ENCODE data around the gene S100A14.

Gene S100A14

GRCh38 chr1:153616144-153616916, at the start of gene S100A14:
S100A14 (minus strand) TSS chr1:153616325; CDS start chr1:153615858, 467 bp downstream.
- peak; percentile 68 for DNase-seq (ENCODE audit: low read depth, low spot score)
- peak within 1 kb of the TSS; percentile 100 for H3K27ac ChIP-seq

DNA sequence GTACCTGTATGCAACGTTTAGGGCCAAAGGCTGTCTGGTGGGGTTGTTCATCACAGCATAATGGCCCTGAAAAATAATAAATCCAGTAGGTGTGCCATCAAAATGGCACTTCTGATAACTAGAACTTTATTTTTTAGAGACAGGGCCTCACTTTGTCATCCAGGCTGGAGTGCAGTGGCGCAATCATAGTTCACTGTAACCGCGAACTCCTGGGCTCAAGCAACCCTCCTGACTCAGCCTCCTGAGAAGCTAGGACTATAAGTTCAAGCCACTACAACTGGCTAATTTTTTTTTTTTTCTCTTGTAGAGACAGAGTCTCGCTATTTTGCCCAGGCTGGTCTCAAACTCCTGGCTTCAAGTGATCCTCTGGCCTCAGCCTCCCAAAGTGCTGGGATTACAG, 47.1 kb upstream of the S100A14 start:
- no peak for DNase-seq (ENCODE audit: low read depth, low spot score)
- peak overlapping the region; percentile 2 for H3K27ac ChIP-seq

DNA sequence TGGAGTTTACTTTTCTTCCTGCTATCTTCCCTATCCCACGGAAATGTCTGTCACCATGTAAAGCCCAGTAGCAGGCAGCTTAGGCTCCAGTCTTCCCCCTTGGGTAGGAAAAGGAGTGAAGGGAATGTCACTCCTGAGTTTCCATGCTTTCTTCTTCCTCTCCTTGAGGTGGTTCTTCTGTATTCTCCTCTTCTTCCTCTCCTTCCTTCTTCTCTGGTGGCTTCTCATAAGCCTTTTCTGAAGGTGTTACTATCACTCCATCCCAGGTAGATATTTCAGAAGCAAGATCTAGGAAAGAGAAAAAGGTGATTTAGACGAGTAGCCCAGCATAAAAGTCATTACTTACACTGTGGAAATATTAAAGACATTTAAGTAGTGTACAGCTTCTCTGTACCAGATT, 46.1 kb upstream of the S100A14 start:
- DNase-seq (ENCODE audit: low read depth, low spot score) = no peak
- no peak overlapping the region for H3K27ac ChIP-seq

GRCh38 chr1:153661111-153661708, 45.1 kb upstream of the S100A14 start:
- no peak overlapping the region for H3K27ac ChIP-seq
- DNase-seq (ENCODE audit: low read depth, low spot score) = no peak

DNA sequence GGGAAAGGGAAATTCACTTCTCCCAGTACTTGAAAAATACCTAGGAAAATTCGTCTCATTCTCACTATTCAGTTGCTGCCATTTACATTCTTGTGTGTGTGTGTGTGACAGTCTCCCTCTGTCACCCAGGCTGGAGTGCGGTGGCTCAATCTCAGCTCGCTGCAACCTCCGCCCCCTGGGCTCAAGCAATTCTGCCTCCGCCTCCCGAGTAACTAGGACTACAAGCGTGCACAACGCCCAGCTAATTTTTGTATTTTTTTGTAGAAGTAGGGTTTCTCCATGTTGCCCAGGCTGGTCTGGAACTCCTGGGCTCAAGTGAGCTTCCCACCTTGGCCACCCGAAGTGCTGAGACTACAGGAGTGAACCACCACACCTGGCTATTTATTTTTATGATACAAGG, 43.5 kb upstream of the S100A14 start:
- no peak overlapping the region for H3K27ac ChIP-seq
- DNase-seq (ENCODE audit: low read depth, low spot score) = no peak

DNA sequence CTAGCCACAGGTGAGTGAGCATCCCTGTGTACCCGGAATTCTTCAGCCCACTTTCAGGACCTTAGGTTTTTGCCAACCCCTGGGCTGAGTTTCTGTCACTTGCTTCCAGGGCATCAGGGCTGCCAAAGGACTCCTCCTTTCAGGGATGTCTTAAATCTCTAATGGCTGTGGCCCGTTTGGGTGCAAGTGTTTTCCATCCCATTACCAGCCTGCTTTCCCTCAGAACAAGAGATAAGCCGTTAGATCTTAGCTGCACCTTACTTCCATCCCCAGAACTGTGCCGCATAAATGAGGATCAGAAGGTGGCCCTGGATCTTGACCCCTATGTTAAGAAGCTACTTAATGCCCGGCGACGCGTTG, 43.0 kb upstream of the S100A14 start:
- DNase-seq (ENCODE audit: low read depth, low spot score) = no peak
- peak overlapping the region; percentile 74 for H3K27ac ChIP-seq

GRCh38 chr1:153658400-153659174, 42.5 kb upstream of the S100A14 start, which contains the start of gene SNAPIN:
SNAPIN (plus strand) TSS chr1:153658703; CDS start chr1:153658744, 41 bp downstream.
- H3K27ac ChIP-seq = peak within 1 kb of the TSS; percentile 74
- no peak for DNase-seq (ENCODE audit: low read depth, low spot score)

DNA sequence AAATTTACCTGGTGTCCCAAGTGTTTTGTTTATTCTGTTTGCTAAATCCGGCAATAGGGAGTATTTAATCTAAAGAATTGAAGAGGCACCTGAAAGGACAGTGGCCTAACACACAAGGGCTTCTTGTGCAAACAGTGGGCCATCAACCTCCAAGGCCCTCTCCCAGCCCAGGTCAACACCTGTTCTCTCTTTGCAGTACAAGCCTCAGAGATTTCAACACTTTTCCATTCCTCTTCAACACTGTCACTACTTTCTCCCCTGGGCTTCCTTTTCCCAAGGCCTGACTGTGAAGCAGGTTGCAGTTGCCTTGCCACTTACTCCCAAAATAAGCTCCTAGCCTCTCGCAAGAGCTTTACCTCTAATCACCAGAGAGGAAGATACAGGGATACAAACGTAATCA, 39.2 kb upstream of the S100A14 start:
- no peak overlapping the region for H3K27ac ChIP-seq

DNA sequence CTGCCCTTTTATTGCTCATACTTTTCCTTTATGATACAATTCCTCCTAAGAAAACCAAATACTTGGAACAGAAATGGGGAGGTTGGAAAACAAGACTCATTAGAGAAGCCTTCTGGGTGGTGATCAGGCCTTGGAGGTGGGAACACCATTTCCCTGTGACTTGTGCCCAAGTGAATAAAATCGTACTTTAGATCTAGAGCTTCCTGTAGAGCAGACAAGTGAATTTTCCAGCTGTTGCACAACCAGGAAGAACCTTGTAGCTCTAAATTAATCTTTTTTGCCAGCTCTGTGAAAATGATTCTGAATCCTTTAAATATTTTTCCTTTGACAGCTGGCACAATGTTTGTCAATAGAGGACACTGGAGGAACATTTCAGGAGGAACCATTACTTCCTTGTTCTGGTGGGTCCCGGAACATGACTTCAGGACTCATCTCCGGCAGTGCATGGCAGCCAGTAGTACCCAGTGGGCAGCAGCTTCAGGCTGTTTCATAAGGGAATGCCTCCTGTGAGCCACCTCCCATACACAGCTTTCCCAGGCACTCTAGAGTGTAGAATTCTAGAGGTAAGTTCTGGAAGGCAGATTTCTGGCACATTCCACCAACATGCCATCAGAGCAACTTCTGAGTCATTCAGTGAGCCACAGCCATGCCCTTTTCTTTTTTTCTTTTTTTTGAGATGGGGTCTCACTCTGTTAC, 36.8 kb upstream of the S100A14 start:
- peak; percentile 31 for DNase-seq (ENCODE audit: low read depth, low spot score)
- peak overlapping the region; percentile 75 for H3K27ac ChIP-seq

More for the DNA sequence above, 39.2 kb upstream of the S100A14 start:
- no peak for DNase-seq (ENCODE audit: low read depth, low spot score)

DNA sequence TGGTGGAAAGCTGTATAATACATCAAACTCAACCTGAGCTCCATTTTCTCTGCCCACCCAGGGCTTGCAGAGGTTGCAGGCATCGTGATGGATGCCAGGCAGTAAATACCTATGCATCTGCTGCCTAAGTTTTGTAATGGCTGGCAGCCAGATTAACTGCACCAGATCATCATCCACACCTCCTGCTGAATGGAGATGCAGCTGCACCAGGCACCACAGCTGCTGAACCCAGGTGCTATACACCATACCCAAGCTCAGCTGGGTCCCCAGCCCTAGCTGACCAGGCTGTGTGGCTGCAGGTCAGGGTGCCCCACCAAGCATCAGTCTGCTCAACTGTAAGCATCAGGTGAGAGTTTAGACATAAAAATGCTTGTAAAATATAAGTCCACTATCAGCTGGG, 35.6 kb upstream of the S100A14 start:
- no peak overlapping the region for H3K27ac ChIP-seq
- DNase-seq (ENCODE audit: low read depth, low spot score) = no peak

DNA sequence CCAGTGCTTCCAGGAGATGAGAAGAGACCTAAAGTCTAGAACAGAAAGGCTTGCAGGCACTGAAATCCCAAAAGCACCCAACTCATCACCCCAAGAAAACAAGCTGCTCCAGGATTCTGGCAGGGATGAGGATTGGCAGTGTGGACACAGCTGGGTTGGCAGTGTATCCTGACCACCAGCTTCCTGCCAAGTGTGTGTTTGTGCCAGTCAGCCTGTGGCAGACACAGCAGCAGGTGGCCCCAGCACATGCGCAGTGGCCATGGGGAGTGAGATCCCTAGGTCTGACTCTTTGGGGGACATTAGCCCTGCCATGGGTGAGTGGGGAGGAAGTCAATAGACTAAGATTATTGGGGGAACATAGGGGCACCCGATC, 33.7 kb upstream of the S100A14 start:
- H3K27ac ChIP-seq = no peak overlapping the region

DNA sequence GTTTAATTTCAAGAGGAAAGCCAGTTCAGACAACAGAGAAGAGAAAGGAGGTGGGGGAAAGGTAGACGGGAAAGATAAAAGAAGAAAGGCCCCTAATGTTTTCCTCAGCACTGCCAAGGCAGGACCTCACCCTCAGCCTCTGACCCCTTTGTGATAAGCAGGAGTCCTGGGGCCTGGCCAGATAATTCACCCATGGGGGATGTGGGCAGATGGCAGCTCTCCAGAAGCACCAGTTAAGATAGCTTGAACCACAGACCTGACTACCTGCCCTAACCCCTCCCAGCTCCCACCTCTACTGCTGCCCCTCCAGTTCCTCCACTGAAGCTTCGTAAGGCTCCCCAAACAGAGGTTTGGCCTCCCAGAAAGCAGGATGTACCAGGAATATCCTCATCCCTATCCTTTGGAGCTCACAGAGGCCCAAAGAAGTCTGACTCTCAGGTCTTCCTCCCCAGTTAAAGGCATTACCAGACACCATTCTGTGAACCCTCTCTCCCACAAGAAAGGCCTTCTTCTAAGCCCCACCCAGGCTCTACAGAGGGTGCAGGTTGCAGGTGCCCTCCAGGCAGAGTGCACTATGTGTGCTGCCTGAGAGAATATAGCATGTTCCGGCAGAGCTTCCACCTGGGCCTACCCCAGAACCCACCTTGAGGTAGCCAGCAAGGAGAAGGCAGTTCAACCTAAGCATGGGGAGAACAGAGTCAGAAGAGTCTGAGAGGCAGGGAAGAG, 33.2 kb upstream of the S100A14 start:
- H3K27ac ChIP-seq = no peak overlapping the region
- no peak for DNase-seq (ENCODE audit: low read depth, low spot score)

More for the DNA sequence above, 33.7 kb upstream of the S100A14 start:
- no peak for DNase-seq (ENCODE audit: low read depth, low spot score)

DNA sequence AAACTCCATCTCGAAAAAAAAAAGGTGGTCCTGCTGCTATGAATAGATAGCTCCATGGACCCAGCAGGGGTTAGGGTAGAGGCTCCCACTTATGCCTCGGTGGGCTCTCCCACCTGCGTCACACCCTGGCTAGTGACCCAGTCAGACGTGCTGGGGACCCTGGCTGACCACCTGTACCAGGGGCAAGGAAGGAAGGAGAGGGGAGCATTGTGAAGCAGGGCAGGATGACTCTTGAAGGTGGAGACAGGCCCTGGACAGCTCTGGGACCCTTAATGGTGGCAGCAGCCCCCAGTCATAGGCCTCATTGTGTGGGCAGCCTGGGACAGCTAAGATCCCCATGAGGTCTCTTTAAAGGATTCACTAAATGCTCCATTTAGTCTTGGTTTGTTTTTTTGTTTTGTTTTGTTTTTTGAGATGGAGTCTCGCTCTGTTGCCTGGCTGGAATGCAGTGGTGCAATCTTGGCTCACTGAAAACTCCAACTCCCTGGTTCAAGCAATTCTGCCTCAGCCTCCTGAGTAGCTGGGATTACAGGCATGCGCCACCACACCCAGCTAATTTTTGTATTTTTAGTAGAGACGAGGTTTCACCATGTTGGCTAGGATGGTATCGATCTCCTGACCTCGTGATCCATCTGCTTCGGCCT, 32.0 kb upstream of the S100A14 start:
- no peak overlapping the region for H3K27ac ChIP-seq
- no peak for DNase-seq (ENCODE audit: low read depth, low spot score)

DNA sequence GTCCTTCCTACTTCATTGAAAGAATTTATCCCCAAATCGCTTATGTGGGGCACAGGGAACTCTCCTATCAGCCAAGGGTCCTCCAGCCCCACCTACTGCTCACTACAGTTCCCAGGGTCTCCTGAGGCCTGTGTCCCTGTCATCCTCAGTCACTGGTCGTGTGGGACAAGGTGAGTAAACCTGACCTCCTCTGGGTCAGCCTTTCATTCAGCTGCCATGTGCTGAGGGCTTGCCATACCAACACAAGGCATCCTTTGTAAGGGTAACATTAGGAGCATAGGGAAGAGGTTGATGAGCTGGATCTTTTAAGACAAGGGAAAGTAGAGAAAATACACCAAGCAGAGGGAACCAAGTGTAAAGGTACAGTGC, 31.2 kb upstream of the S100A14 start:
- no peak overlapping the region for H3K27ac ChIP-seq
- no peak for DNase-seq (ENCODE audit: low read depth, low spot score)

GRCh38 chr1:153646672-153647345, 30.7 kb upstream of the S100A14 start:
- no peak overlapping the region for H3K27ac ChIP-seq
- DNase-seq (ENCODE audit: low read depth, low spot score) = no peak

DNA sequence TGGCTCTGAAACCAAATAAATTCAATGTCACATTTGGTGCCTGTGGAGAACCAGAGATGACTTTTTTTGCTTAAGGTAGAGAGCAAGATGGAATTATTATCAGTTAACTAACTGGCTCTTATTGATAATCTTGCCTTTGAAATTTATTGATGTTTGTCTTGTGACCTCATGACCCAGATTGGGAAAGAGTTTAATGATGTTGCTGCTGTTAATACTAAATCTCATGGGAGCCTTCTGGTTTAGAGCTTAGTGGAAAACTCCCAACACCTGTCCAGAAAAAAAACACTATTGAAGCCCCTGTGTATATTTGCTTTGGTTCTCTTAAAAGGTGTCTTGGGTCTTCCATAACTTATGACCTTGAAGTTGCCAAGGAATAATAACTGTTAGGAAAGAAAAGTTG, 27.7 kb upstream of the S100A14 start:
- no peak for DNase-seq (ENCODE audit: low read depth, low spot score)
- H3K27ac ChIP-seq = no peak overlapping the region

- DNase-seq (ENCODE audit: low read depth, low spot score) = no peak
- H3K27ac ChIP-seq = no peak overlapping the region
Observed at GRCh38 chr1:153643100-153643499, 27.0 kb upstream of the S100A14 start.

DNA sequence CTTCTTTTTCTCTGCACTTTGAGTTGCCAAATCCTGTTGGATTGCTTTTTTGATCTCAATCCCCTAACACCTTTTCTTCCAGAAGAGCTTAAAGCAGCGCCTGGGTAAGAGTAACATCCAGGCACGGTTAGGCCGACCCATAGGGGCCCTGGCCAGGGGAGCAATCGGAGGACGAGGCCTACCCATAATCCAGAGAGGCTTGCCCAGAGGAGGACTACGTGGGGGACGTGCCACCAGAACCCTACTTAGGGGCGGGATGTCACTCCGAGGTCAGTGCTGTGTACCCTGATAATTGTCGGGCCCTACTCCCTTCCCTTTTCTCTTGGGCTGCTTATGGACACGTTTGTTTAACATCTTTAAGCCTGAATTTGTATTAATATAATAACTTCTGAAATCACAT, 26.0 kb upstream of the S100A14 start:
- no peak overlapping the region for H3K27ac ChIP-seq
- DNase-seq (ENCODE audit: low read depth, low spot score) = no peak

DNA sequence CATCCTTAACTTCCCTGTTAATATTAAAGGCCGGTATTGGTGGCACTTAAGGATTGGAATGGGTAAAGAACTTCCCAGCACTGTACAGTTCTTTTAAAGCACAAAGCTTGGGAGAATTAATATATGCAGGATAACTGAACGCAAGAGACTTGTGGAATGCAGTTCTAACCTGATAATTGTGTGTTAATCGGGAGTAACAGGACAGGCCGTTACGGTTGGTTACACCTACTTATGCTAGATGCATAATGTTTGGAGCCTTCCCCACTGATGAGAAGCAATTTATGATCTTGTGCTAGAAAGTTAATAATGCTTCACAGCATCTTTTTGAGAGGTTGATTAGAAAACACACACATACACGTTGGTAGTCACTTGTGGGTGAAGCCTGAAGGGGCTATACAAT, 24.7 kb upstream of the S100A14 start:
- no peak for DNase-seq (ENCODE audit: low read depth, low spot score)
- no peak overlapping the region for H3K27ac ChIP-seq

All from epithelial cell of prostate (primary cell).